GM19099 (cell line): ENCODE measurements around the gene FGFR1OP2.

Source experiments
- POLR2A ChIP-seq: IDR thresholded peaks from 3 replicates; pipeline ENCODE4 v1.6.1; 2011; ENCODE audit warnings: low read depth; ENCODE audit not compliant: insufficient read length; ENCODE audit errors: extremely low read depth

The FGFR1OP2 gene

GRCh38 chr12:26937443-26937862 lies 817 bp upstream of the FGFR1OP2 start:
- no peak for TF ChIP-seq POLR2A

GRCh38 chr12:26938701-26939062 lies 412 bp downstream of the FGFR1OP2 start:
- no peak for TF ChIP-seq POLR2A

- TF ChIP-seq POLR2A, result no peak
These were observed 1.0 kb downstream of the FGFR1OP2 start for GRCh38 chr12:26939192-26939832.

GRCh38 chr12:26939953-26940352 lies 1.7 kb downstream of the FGFR1OP2 start:
- TF ChIP-seq POLR2A, result no peak

DNA sequence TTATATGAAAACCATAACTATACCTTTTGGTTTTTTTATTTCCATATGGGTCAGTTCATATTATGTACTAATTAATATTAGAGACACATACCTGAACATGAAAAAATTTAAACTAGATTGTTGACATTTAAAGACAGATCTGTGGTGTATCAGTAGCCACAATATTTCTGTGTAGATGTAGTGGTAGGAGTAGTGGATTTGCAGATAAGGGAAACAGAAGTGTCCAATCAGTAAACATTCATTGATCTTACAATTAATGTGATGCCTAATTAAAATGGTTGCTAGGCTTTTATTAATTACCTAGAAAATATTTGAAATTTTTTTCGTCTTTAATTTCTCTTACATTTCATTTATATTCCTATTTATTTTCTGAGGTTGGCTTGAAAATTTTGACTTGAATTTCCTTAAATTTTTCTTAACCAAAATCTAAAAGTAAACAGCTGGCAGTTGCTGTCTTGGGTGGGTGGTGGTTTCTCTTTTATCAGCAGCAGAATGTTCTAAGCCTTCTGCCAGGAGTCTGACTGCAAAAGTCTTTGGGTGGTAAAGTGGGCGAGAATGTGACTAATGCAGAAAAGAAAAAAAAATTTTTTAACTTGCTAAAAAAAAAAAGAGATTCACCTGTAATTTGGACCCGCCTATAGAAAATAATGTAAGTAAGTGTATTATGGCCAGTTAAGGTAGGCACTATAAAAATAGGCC lies 2.4 kb downstream of the FGFR1OP2 start:
- TF ChIP-seq POLR2A, result no peak

DNA sequence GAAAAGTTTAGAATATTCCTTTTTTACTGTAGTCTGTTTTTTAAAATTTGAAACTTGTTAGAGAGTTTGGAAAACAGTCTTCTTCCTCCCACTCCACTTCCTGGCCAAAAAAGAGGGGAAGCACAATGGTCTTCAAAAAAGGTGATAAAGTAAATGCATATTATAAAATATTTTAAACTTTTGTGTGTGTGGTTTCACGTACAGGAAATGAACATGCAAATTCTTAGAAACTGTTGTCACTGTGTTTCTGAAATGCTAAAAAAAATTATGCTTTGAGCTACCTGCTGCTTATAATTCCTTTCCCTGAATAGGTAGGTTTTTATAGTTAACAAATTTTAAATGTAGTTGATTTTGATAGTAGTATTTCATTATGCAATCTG lies 2.9 kb downstream of the FGFR1OP2 start:
- no peak for TF ChIP-seq POLR2A

DNA sequence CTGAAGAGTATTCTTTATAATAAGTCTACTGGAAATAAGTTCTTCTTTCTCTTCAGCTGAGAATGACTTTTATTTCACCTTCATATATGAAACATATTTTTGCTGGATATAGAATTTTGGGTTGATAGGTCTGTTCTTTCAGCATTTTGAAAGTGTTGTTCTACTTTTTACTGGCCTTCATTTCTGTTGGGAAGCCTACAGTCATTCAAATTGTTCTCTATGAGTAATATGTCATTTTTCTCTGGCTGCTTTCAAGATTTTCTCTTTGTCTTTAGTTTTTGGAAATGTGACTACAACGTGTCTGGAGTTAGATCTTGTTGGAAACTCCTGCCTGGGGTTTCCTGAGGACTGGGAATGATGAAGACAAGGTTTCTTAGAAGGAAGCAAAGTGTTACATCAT lies 10.0 kb downstream of the FGFR1OP2 start:
- TF ChIP-seq POLR2A, result no peak

DNA sequence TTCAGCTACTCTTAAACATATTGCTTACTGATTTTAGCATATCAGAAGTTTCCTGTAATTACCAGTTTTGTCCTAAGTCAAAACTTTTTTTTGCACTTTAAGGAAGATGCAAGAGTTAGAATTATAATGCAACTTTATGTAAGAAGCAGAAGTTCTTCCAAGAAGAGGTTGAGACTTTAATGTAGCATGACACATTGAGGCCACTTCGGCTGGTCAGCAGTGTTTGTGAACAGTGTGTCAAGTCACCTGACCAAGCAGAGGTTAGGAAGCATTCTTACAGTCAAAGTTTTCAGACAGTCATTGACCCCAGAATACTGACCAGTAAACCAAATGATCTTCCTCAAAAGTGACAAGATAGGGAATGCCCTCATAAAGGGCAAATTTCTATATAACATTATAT lies 15.2 kb downstream of the FGFR1OP2 start:
- no peak for TF ChIP-seq POLR2A

DNA sequence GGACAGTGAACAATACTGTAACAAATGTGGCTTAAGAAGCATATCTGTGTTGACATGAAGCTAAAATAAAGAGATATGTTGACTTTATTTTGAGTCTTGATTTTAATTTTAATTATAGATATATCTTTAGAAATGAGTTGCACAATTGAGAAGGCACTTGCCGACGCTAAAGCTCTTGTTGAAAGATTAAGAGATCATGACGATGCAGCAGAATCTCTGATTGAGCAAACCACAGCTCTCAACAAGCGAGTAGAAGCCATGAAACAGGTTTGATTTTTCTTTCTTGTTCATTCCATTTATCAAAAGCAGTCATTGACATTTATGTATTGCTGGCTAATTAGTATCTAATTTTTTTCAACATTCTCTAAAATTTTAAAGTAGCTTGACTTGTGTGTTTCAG lies 15.8 kb downstream of the FGFR1OP2 start:
- TF ChIP-seq POLR2A, result no peak

GRCh38 chr12:26961803-26962202 lies 23.5 kb downstream of the FGFR1OP2 start:
- no peak for TF ChIP-seq POLR2A

GRCh38 chr12:26963413-26963812 lies 25.1 kb downstream of the FGFR1OP2 start:
- TF ChIP-seq POLR2A, result no peak

- TF ChIP-seq POLR2A, result no peak
These were observed 28.6 kb downstream of the FGFR1OP2 start for GRCh38 chr12:26966842-26967241.

- no peak for TF ChIP-seq POLR2A
These were observed 31.9 kb downstream of the FGFR1OP2 start for GRCh38 chr12:26970136-26970535.

GRCh38 chr12:26971963-26972362 lies 33.7 kb downstream of the FGFR1OP2 start:
- no peak for TF ChIP-seq POLR2A

GRCh38 chr12:26976687-26977086 lies 38.4 kb downstream of the FGFR1OP2 start:
- TF ChIP-seq POLR2A, result no peak

DNA sequence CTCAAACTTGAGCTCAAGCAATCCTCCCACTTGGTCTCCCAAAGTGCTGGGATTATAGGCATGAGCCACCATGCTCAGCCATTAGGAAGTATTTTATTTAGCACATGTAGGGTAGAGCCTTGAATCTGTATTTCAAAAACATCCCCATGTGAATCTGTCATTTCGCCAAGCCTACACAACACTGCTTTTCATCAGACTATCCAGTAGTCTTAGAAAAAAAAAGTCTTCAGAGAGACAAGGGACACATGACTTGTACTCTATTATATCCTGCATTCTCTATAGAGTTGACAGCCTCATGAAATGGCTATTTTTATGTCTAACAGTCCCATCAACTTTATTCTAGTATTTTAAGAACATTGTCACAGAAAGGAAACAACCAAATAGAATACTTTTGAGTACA lies 40.5 kb downstream of the FGFR1OP2 start:
- TF ChIP-seq POLR2A, result no peak

DNA sequence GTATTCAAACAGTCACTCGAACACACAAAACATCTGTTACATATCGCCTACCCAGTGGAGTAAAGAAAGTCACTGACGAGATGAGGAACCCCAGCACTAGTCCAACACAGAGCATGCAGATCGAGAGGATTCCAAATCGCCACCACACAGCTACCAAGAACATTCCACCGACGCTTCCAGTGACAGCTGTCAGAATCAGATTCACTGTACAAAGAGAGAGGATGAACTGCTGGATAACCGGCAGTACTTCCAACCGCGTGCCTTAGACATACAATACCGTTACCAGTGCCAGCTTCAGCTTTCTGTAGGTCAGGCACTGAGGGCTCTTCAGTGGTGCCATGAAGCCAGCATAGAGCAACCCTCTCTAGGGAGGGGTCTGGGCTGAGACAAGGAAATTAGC lies 41.5 kb downstream of the FGFR1OP2 start:
- TF ChIP-seq POLR2A, result no peak
